ENCODE measurements around the gene SCFD1.
"Not testable (repeated sequence)": the region's sequence is repeated elsewhere in the genome, so short reads cannot be mapped to it uniquely, and the experiment has no call there.

SCFD1 gene

DNA sequence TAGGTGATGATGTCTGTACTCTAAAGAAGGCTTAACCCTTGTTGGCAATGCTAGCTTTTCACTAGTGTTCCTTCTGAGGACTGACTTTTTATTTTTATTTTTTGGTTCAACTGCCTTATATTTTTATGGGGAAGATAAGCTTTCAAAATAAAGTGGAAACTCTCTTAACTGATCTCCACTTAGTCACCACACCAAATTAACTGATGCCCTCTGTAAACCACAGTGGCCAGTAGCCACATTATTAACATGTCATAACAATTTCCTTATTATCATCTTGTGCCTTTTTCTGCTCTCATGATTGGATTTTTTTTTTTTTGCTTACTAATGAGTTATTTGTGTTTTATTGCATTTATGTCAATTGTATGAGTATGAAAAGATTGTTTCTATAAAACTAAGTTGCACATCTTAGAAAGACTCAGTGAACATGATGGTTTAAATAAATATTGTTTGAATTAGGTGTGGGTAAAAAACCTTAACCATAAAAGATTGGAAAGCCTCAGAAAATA is 56.9 kb downstream of the SCFD1 start:
- Histone ChIP-seq H3K4me3 (ENCODE audit: low read depth, low read length) (no peak overlapping the region), H3K4me1 (ENCODE audit: control insufficient read depth, insufficient read depth, low read length) (no peaks in the 10 kb centered on the region), H3K27me3 (ENCODE audit: control insufficient read depth, insufficient read depth, low read length) (no peaks in the 10 kb centered on the region), H3K36me3 (ENCODE audit: control insufficient read depth, insufficient read depth, low read length) (peaks cover 50% of the 10 kb centered on the region), H3K27ac (ENCODE audit: low read depth, low read length) (no peak overlapping the region), H3K9me3 (ENCODE audit: control insufficient read depth, insufficient read depth, low read depth, low read length) (no peaks in the 10 kb centered on the region), H3K9ac (ENCODE audit: low read length) (no peak overlapping the region)

GRCh38 chr14:30680036-30680435 is 57.9 kb downstream of the SCFD1 start:
- Histone ChIP-seq H3K27me3 (ENCODE audit: control insufficient read depth, insufficient read depth, low read length) (no peaks in the 10 kb centered on the region), H3K4me1 (ENCODE audit: control insufficient read depth, insufficient read depth, low read length) (no peaks in the 10 kb centered on the region), H3K9me3 (ENCODE audit: control insufficient read depth, insufficient read depth, low read depth, low read length) (no peaks in the 10 kb centered on the region), H3K4me3 (ENCODE audit: low read depth, low read length) (no peak overlapping the region), H3K9ac (ENCODE audit: low read length) (no peak overlapping the region), H3K27ac (ENCODE audit: low read depth, low read length) (no peak overlapping the region), H3K36me3 (ENCODE audit: control insufficient read depth, insufficient read depth, low read length) (peaks cover 47% of the 10 kb centered on the region)

- H3K9me3 ChIP-seq (ENCODE audit: control insufficient read depth, insufficient read depth, low read depth, low read length); H3K27ac ChIP-seq (ENCODE audit: low read depth, low read length): not testable (repeated sequence)
Measured at GRCh38 chr14:30680776-30681175, 58.7 kb downstream of the SCFD1 start.

DNA sequence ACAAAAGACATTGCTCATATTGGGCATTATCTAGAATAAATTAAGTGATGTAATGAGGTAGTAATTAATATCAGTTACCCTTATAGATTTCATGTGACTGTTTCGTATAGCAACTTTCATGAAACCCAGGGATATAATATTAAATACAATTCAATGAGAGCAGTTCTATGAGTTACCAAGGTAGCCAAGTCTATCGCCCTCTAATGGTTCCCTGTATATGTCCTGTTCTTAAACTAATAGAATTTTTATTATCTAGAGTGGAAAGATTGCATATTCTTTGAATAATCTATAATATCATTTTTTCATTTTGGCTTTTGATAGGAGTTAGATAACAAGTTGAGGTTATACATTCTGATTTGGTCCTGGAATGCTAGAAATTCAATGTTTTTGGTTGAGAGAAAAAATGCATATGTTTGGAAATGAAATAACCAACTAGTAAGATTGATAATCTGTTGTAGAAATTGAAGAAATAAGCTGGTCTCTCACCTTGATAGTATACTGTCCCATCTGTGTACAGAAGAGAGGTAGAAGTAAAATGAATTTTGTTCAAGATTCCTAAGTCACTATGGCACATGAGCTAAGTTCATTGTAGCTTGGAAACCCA is 59.7 kb downstream of the SCFD1 start:
- no peak overlapping the region for H3K27ac ChIP-seq (ENCODE audit: low read depth, low read length)
- no peak overlapping the region for H3K9ac ChIP-seq (ENCODE audit: low read length)
- H3K27me3 ChIP-seq (ENCODE audit: control insufficient read depth, insufficient read depth, low read length): no peaks in the 10 kb centered on the region
- H3K4me1 ChIP-seq (ENCODE audit: control insufficient read depth, insufficient read depth, low read length): no peaks in the 10 kb centered on the region
- H3K4me3 ChIP-seq (ENCODE audit: low read depth, low read length): no peak overlapping the region
- no peaks in the 10 kb centered on the region for H3K9me3 ChIP-seq (ENCODE audit: control insufficient read depth, insufficient read depth, low read depth, low read length)
- peaks cover 33% of the 10 kb centered on the region for H3K36me3 ChIP-seq (ENCODE audit: control insufficient read depth, insufficient read depth, low read length)

More at GRCh38 chr14:30680776-30681175, 58.7 kb downstream of the SCFD1 start:
- not testable (repeated sequence) for H3K4me1 ChIP-seq (ENCODE audit: control insufficient read depth, insufficient read depth, low read length); H3K27me3 ChIP-seq (ENCODE audit: control insufficient read depth, insufficient read depth, low read length); H3K9ac ChIP-seq (ENCODE audit: low read length); H3K4me3 ChIP-seq (ENCODE audit: low read depth, low read length)
- peaks cover 41% of the 10 kb centered on the region for H3K36me3 ChIP-seq (ENCODE audit: control insufficient read depth, insufficient read depth, low read length)

- peak overlapping the region; percentile 76 for H3K9ac ChIP-seq (ENCODE audit: low read length)
- not testable (repeated sequence) for H3K27me3 ChIP-seq (ENCODE audit: control insufficient read depth, insufficient read depth, low read length); H3K9me3 ChIP-seq (ENCODE audit: control insufficient read depth, insufficient read depth, low read depth, low read length)
- peaks cover 23% of the 10 kb centered on the region for H3K4me1 ChIP-seq (ENCODE audit: control insufficient read depth, insufficient read depth, low read length)
- peak overlapping the region; percentile 91 for H3K27ac ChIP-seq (ENCODE audit: low read depth, low read length)
- H3K4me3 ChIP-seq (ENCODE audit: low read depth, low read length): peak overlapping the region; percentile 70
- peaks cover 13% of the 10 kb centered on the region for H3K36me3 ChIP-seq (ENCODE audit: control insufficient read depth, insufficient read depth, low read length)
Measured at GRCh38 chr14:30690487-30691355, 68.6 kb downstream of the SCFD1 start.

DNA sequence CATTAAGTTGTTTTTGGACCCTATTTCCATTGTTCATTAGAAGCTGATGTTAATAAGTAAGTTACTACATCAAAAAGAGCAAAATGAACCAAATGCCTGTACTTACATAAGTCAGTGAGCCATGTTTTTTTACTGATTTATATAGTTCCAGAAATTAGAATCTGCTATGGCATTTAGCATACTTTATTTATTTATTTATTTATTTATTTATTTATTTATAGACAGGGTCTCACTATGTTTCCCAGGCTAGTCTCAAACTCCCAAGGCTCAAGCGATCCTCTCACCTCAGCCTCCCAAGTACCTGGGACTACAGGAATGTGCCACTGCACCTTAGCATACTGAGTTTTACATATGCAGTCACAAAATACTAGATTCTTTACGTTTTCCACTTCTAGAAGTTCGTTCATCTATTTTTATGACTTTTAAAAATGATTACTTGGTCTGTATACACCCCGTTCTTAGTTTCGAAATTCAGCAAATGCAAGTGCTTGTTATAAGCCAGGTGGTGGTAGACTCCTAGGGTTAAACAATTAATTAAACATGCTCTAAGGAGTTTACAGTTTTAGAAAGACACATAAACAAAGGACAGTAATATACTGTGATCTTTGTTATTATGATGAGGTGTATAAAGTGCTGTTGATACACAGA is 69.8 kb downstream of the SCFD1 start:
- peak overlapping the region; percentile 22; the same call in 1 of the 2 replicates for H3K27ac ChIP-seq (ENCODE audit: low read depth, low read length)
- peak overlapping the region; percentile 70 for H3K4me3 ChIP-seq (ENCODE audit: low read depth, low read length)
- H3K9ac ChIP-seq (ENCODE audit: low read length): no peak overlapping the region
- H3K27me3 ChIP-seq (ENCODE audit: control insufficient read depth, insufficient read depth, low read length): no peaks in the 10 kb centered on the region
- H3K36me3 ChIP-seq (ENCODE audit: control insufficient read depth, insufficient read depth, low read length): peaks cover 18% of the 10 kb centered on the region
- peaks cover 23% of the 10 kb centered on the region for H3K4me1 ChIP-seq (ENCODE audit: control insufficient read depth, insufficient read depth, low read length)
- H3K9me3 ChIP-seq (ENCODE audit: control insufficient read depth, insufficient read depth, low read depth, low read length): no peaks in the 10 kb centered on the region

DNA sequence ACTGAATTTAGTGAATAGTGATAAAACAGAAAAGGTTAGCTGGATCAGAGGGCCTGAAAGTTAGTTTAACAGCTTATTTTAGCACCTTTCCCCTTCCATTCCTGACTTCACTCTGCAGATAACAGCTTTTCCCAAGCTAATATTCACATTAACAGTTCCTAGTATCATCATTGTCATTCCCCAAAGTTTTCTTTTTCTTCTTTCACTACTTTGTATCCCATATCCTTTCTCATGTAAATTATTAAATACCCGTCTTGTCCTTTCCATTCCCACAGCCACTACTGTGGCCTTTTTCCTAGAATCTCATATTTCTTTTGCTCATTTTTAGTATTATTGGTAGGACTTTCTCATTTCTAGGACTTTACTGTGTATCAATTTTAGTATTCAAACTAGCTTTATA is 70.5 kb downstream of the SCFD1 start:
- Histone ChIP-seq H3K4me3 (ENCODE audit: low read depth, low read length) (peak overlapping the region; percentile 13), H3K27ac (ENCODE audit: low read depth, low read length) (peak overlapping the region; percentile 22; the same call in 1 of the 2 replicates), H3K9me3 (ENCODE audit: control insufficient read depth, insufficient read depth, low read depth, low read length) (no peaks in the 10 kb centered on the region), H3K4me1 (ENCODE audit: control insufficient read depth, insufficient read depth, low read length) (peaks cover 23% of the 10 kb centered on the region), H3K27me3 (ENCODE audit: control insufficient read depth, insufficient read depth, low read length) (no peaks in the 10 kb centered on the region), H3K9ac (ENCODE audit: low read length) (no peak overlapping the region), H3K36me3 (ENCODE audit: control insufficient read depth, insufficient read depth, low read length) (peaks cover 25% of the 10 kb centered on the region)

DNA sequence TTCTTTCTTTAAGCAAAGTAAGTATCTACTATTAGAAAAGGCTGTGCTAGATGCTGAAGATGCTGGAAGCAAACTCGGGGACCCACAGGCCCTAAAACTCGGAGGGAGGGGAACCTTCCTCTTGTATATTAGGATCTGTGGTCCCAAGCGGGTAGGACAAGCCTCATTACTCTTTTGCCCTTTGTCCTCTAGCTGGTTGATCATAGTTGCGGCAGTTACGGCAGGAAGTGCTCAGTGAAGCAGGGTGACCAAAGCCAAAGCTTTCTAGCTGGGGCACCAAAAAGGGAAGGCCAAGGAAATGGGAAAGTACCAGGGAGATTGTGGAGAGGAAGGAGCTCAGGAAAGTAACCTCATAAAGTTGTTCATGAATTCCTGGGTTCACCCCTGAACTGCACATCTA is 76.3 kb downstream of the SCFD1 start:
- peaks cover 51% of the 10 kb centered on the region for H3K36me3 ChIP-seq (ENCODE audit: control insufficient read depth, insufficient read depth, low read length)
- no peaks in the 10 kb centered on the region for H3K27me3 ChIP-seq (ENCODE audit: control insufficient read depth, insufficient read depth, low read length)
- H3K9me3 ChIP-seq (ENCODE audit: control insufficient read depth, insufficient read depth, low read depth, low read length): no peaks in the 10 kb centered on the region
- H3K27ac ChIP-seq (ENCODE audit: low read depth, low read length): no peak overlapping the region
- H3K9ac ChIP-seq (ENCODE audit: low read length): no peak overlapping the region
- no peaks in the 10 kb centered on the region for H3K4me1 ChIP-seq (ENCODE audit: control insufficient read depth, insufficient read depth, low read length)
- H3K4me3 ChIP-seq (ENCODE audit: low read depth, low read length): no peak overlapping the region

- Histone ChIP-seq H3K4me1 (ENCODE audit: control insufficient read depth, insufficient read depth, low read length) (no peaks in the 10 kb centered on the region), H3K9me3 (ENCODE audit: control insufficient read depth, insufficient read depth, low read depth, low read length) (no peaks in the 10 kb centered on the region), H3K9ac (ENCODE audit: low read length) (no peak overlapping the region), H3K4me3 (ENCODE audit: low read depth, low read length) (no peak overlapping the region), H3K27ac (ENCODE audit: low read depth, low read length) (no peak overlapping the region), H3K36me3 (ENCODE audit: control insufficient read depth, insufficient read depth, low read length) (peaks cover 42% of the 10 kb centered on the region), H3K27me3 (ENCODE audit: control insufficient read depth, insufficient read depth, low read length) (no peaks in the 10 kb centered on the region)
Measured at GRCh38 chr14:30706704-30707103, 84.6 kb downstream of the SCFD1 start.

DNA sequence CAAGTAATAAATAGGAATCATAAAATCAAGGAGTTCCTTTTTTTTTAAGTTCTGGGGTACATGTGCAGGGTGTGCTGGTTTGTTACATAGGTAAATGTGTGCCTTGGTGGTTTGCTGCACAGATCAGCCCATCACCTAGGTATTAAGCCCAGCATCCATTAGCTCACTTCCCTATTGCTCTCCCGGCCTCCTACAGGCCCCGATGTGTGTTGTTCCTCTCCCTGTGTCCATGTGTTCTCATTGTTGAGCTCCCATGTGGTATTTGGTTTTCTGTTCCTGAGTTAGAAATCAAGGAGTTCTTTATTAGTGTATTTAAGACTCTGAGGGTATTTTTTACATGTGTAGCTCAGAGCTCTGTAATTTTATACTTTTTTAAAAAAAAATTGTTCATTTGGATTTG is 86.0 kb downstream of the SCFD1 start:
- peaks cover 39% of the 10 kb centered on the region for H3K36me3 ChIP-seq (ENCODE audit: control insufficient read depth, insufficient read depth, low read length)
- H3K4me1 ChIP-seq (ENCODE audit: control insufficient read depth, insufficient read depth, low read length): no peaks in the 10 kb centered on the region
- no peak overlapping the region for H3K4me3 ChIP-seq (ENCODE audit: low read depth, low read length)
- no peaks in the 10 kb centered on the region for H3K9me3 ChIP-seq (ENCODE audit: control insufficient read depth, insufficient read depth, low read depth, low read length)
- H3K27ac ChIP-seq (ENCODE audit: low read depth, low read length): no peak overlapping the region
- H3K9ac ChIP-seq (ENCODE audit: low read length): no peak overlapping the region
- H3K27me3 ChIP-seq (ENCODE audit: control insufficient read depth, insufficient read depth, low read length): no peaks in the 10 kb centered on the region

DNA sequence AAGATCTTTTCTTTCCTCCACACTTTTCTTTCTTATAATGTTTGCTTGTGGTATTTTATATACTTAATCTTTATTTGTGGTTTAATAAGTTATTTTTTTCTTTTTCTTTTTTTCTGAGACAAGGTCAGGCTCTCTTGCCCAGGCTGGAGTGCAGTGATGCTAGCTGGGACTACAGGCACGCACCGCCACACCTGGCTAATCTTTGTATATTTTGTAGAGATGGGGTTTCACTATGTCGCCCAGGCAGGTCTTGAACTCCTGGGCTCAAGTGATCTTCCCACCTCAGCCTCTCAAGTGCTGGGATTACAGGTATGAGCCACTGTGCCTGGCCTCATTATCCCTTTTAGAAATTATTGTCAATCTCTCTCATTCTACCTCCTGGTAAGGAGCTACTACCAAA is 87.1 kb downstream of the SCFD1 start:
- H3K27me3 ChIP-seq (ENCODE audit: control insufficient read depth, insufficient read depth, low read length): no peaks in the 10 kb centered on the region
- H3K27ac ChIP-seq (ENCODE audit: low read depth, low read length): no peak overlapping the region
- H3K9ac ChIP-seq (ENCODE audit: low read length): no peak overlapping the region
- H3K4me3 ChIP-seq (ENCODE audit: low read depth, low read length): no peak overlapping the region
- H3K4me1 ChIP-seq (ENCODE audit: control insufficient read depth, insufficient read depth, low read length): no peaks in the 10 kb centered on the region
- H3K9me3 ChIP-seq (ENCODE audit: control insufficient read depth, insufficient read depth, low read depth, low read length): no peaks in the 10 kb centered on the region
- peaks cover 35% of the 10 kb centered on the region for H3K36me3 ChIP-seq (ENCODE audit: control insufficient read depth, insufficient read depth, low read length)

Measured in HUES6 (cell line).